Stomach smooth muscle (tissue), 2 donors: ENCODE data around the gene FNDC5.

ENCODE experiments used
- H3K27ac ChIP-seq: one replicate; pipeline ENCODE4 v1.7.0; 2013; ENCODE audit warnings: mild to moderate bottlenecking, low read length, inconsistent platforms
- H3K27me3 ChIP-seq, 2 donors: one replicate each; pipeline ENCODE4 v1.7.0; 2013; ENCODE audit warnings: low read length in 2 of 2; ENCODE audit not compliant: insufficient read depth in 2 of 2, control insufficient read depth in 1 of 2
- H3K36me3 ChIP-seq, 2 donors: one replicate each; pipeline ENCODE4 v1.7.0; 2013; ENCODE audit warnings: low read length in 2 of 2; ENCODE audit not compliant: control insufficient read depth in 2 of 2, insufficient read depth in 2 of 2
- H3K4me1 ChIP-seq: one replicate; pipeline ENCODE4 v1.7.0; 2013; ENCODE audit warnings: low read length; ENCODE audit not compliant: control insufficient read depth, insufficient read depth
- H3K4me3 ChIP-seq, 2 donors: one replicate each; pipeline ENCODE4 v1.7.0; 2013; ENCODE audit warnings: low read length in 2 of 2
- H3K9ac ChIP-seq, 2 donors: one replicate each; pipeline ENCODE4 v1.7.0; 2013; ENCODE audit warnings: low read length in 2 of 2, mild to moderate bottlenecking in 1 of 2
- H3K9me3 ChIP-seq, 2 donors: one replicate each; pipeline ENCODE4 v1.7.0; 2013; ENCODE audit warnings: low read length in 2 of 2; ENCODE audit not compliant: control insufficient read depth in 2 of 2
- donor health status: healthy.
- donor health status: Pancreatic carcinoma.

The FNDC5 gene

DNA sequence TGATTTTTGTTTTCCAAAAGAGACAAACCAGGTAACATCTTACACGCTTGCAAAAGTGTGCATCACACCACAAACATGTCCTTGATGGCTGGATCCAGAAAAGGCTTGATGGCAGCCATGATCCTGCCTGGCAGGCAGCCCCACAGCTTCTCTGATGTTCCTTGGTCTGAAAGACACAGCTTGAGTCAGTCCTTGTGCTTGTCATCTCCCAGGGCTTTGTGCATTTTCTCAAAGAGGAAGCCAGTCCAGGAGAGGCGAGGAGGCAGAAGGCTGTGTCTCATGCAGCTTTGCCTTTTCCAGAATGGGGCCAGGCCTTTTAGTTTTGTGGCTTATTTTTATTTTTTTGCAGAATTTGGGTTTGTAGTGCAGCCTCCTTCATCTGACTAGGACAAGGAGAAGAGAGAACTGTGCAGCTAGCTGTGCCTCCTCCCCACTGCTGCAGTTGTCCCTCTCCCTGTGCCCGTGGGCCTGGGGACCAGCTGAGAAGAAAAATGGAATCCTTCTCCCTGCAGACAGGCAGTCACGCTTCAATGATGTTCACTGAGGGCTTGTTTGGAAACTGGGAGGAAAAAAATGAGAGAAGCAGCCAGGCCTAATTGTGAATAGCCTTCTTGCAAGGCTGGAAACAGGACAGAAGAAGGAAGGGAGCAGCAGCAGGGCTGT is 7.4 kb downstream of the FNDC5 start:
- Histone ChIP-seq H3K27me3 (no peaks in the 10 kb centered on the region), H3K4me1 (peaks cover 17% of the 10 kb centered on the region), H3K4me3 (no peak overlapping the region), H3K27ac (no peak overlapping the region), H3K36me3 (peaks cover 3 to 18% of the 10 kb centered on the region in 2 donors), H3K9ac (no peak overlapping the region), H3K9me3 (no peaks in the 10 kb centered on the region)

DNA sequence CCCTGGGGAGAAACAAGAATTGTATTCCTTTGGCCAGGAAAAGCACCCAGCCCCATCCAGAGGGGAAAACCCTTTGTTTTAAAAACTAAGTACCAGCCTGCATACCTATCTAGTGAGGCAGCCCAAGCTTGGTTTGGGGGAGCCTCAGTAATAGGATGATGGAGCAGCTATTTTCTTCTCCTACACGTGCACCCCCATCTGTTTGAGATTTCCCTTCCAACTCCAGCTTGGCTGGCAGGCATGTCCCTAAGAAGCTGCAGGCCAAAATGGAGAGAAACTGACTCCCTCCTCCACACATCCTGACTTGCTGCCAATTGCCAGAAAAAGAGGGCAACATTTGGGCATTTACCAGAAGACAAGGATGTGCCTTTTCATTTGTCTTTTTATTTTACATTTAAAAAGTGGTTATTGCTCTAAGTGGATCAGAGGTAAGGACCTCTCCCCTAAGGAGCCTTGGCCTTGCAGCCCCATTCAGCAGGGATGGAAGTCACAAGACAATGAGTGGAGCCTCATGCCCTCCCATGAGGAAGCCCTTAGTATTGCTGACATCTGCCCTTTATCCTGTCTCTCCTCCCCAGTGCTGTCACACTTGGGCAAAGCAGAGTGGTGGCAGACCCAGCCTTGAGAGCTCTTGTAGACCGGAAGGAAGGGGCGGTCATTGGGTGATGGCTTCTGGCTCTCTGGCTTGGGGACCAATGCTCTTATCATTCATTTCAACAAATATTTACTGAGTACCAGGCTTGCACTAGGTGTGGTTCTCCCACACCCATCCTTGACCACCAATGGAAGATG is 8.6 kb downstream of the FNDC5 start:
- no peaks in the 10 kb centered on the region for H3K9me3 ChIP-seq
- H3K27me3 ChIP-seq: no peaks in the 10 kb centered on the region
- H3K36me3 ChIP-seq: peaks cover 3 to 22% of the 10 kb centered on the region in 2 donors
- no peak overlapping the region for H3K9ac ChIP-seq
- H3K4me3 ChIP-seq: no peak overlapping the region
- no peak overlapping the region for H3K27ac ChIP-seq
- H3K4me1 ChIP-seq: peaks cover 17% of the 10 kb centered on the region

DNA sequence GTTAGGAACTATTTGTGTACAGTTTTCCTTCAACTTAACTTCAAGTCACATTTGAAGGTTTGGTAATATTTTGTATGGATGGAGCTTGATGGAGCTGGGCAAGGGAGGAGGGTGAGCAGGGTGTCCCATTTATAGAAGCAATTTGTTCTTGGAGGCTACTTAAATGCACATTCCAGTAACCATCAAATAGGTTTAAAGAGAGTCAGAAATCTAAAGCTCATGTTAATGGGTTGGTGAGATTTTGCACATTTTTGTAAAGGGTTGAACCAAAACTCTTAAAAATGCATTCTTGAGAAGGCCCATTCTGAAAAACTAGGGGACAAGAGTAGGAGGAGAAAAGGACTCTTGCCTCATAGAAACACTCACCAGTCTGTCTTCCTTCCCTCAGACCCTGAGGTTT is 10.1 kb downstream of the FNDC5 start:
- no peaks in the 10 kb centered on the region for H3K9me3 ChIP-seq
- no peak overlapping the region for H3K9ac ChIP-seq
- peaks cover 15 to 25% of the 10 kb centered on the region in 2 donors for H3K36me3 ChIP-seq
- no peaks in the 10 kb centered on the region for H3K27me3 ChIP-seq
- peaks cover 14% of the 10 kb centered on the region for H3K4me1 ChIP-seq
- H3K4me3 ChIP-seq: no peak overlapping the region
- no peak overlapping the region for H3K27ac ChIP-seq

DNA sequence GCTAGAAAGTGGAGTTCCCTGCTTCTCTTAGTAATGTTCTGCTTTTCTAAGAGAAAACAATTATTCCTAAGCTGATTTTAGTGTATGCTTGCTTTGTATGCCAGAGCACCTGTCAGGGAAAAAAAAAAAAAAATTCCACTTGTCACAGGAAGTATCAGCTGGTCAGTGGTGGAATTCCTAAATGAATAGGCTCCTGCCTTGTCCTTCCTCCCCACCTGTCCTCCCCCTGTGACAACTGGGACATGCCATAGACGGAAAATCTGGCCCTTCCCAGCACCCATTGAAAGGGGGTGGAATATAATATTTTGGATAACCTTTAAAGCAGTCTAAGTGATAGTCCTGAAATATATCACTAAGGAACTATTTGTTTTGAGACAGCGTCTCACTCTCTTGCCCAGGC is 10.8 kb downstream of the FNDC5 start:
- Histone ChIP-seq H3K36me3 (peaks cover 15 to 25% of the 10 kb centered on the region in 2 donors), H3K9me3 (no peaks in the 10 kb centered on the region), H3K27me3 (no peaks in the 10 kb centered on the region), H3K9ac (no peak overlapping the region), H3K4me3 (no peak overlapping the region), H3K27ac (no peak overlapping the region), H3K4me1 (peaks cover 13% of the 10 kb centered on the region)

DNA sequence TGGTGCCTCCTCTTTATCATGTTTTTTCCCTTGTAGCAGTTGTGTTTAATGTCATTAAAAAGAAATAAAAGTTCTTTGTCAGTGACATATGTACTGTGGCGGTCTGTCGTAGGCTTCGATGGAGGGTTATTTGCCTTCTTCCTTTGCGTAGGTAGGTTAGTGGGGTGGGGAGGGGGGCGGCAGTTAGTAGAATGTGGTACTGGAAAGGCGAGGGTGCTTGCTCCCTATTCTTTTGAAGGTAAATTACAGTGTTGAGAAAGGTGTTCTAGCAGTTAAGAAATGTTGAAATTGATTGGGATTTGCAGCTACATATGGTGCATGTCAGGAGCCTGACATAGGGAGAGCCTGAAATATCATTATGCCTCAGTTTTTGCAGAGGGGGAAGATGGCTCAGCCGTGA is 11.9 kb downstream of the FNDC5 start:
- no peaks in the 10 kb centered on the region for H3K9me3 ChIP-seq
- H3K27ac ChIP-seq: no peak overlapping the region
- no peak overlapping the region for H3K9ac ChIP-seq
- H3K36me3 ChIP-seq: peaks cover 19 to 32% of the 10 kb centered on the region in 2 donors
- H3K4me1 ChIP-seq: peaks cover 10% of the 10 kb centered on the region
- no peak overlapping the region for H3K4me3 ChIP-seq
- no peaks in the 10 kb centered on the region for H3K27me3 ChIP-seq

DNA sequence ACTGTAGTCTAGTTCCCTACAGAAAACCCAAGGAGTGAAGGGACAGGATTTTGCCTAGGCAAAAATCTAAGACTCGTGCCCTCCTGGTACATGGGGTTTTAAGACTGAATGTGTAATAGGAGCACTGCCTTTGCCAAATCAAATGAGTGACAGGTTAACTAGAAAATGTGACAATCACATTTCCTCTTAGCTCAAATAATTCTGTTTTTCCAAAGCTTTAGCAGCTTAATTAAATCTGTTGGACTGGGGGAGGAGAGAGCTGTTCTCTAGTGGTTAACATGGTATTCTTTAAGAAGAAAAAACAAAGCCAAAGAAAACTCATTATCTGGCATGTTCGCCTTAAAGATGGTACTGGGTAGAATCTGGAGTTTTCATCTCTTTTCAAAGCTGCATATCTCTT is 12.6 kb downstream of the FNDC5 start:
- Histone ChIP-seq H3K4me3 (no peak overlapping the region), H3K27ac (no peak overlapping the region), H3K4me1 (peaks cover 10% of the 10 kb centered on the region), H3K9me3 (no peaks in the 10 kb centered on the region), H3K36me3 (peaks cover 19 to 32% of the 10 kb centered on the region in 2 donors), H3K9ac (no peak overlapping the region), H3K27me3 (no peaks in the 10 kb centered on the region)

DNA sequence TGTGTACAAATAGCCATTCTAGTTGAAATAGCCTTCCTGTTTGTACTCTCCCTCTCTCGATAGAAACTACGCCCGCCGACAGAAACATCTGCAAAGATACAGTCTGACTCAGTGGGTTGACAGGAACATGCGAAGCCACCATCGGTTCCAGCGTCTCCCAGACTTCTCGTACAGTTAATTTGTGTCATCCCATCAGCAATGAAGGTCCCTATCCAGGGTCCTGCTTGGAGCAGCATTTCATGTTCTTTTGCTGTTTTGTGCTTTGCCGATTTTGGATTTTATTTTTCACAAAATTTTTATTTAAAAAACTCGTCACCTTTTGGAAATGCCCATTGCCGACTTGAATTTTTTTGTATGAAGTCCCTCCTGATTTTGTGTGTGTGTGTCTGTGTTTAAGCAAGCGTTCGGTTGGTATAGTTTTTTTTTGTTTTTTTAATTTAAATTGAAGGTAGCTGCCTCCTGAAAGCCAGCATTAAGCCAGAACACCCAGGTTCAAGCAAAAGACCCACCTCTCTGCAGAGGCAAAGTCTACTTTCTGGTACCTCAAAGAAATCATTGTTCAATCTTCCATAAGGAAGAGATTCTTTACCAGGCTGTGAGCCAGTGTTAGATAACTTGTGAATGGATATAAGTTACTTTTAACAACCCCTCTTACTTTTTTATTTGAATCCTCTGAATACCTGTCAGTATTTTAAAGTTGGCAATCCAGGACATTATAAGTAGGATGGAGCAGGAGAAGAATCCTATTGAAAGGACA is 14.7 kb downstream of the FNDC5 start:
- no peaks in the 10 kb centered on the region for H3K9me3 ChIP-seq
- H3K27ac ChIP-seq: no peak overlapping the region
- H3K36me3 ChIP-seq: peaks cover 21 to 29% of the 10 kb centered on the region in 2 donors
- H3K9ac ChIP-seq: no peak overlapping the region
- no peaks in the 10 kb centered on the region for H3K27me3 ChIP-seq
- H3K4me1 ChIP-seq: no peaks in the 10 kb centered on the region
- no peak overlapping the region for H3K4me3 ChIP-seq

DNA sequence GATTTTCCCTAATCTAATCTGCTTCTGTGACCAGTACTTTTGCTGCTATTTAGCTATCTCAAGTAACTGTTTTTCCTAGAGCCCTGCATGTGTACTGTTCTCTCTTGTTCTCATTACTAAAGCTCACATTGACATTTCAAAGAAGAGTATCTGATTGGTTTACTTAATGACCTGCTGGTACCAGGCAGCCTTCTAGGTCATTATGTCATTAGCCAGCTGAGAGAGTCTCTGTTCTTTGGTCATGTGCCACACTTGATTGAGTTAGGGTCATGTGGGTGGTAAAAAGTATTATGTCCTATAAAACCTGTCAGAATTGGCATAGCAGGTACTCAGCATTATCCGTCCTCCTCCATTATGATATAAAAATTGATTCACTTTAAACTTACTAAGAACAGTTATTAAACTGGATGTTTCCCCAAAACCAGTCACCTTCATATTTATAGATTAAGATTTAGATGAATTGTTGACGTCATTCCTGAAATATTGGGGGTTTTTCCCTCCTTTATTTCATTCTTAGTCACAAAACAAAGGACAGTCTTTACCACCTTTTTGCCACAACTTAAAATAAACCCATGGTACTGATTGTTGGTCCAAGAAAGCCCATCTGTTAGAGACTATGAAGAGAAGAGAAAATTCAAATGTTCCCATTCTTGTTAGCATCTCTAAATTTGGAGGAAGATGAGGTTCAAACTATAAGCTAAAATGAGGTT is 22.2 kb downstream of the FNDC5 start:
- H3K9me3 ChIP-seq: no peaks in the 10 kb centered on the region
- H3K4me3 ChIP-seq: no peak overlapping the region
- H3K36me3 ChIP-seq: peaks cover 4 to 9% of the 10 kb centered on the region in 2 donors
- no peak overlapping the region for H3K27ac ChIP-seq
- no peaks in the 10 kb centered on the region for H3K4me1 ChIP-seq
- H3K9ac ChIP-seq: no peak overlapping the region
- no peaks in the 10 kb centered on the region for H3K27me3 ChIP-seq

DNA sequence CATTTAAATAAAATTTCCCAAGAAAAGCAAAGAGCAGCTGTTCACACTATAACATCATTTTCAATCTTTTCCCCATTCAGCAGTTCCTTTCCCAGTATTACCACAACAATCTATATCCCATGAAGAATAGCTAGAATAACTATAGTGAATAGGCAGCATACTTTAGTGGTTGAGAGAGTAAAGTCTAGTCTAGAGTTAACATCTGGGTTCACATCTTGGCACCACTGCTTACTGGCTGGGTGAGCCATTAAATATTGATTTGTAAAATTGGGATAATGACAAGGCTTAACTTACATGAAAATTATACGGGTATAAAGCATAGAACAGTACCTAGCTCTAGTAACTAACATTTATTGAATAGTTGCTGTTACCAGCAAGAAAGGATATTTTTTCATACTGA is 38.8 kb downstream of the FNDC5 start:
- H3K4me1 ChIP-seq: no peaks in the 10 kb centered on the region
- H3K27me3 ChIP-seq: no peaks in the 10 kb centered on the region
- H3K36me3 ChIP-seq: peaks cover 26 to 52% of the 10 kb centered on the region in 2 donors
- no peak overlapping the region for H3K4me3 ChIP-seq
- H3K27ac ChIP-seq: no peak overlapping the region
- H3K9ac ChIP-seq: no peak overlapping the region
- H3K9me3 ChIP-seq: no peaks in the 10 kb centered on the region

DNA sequence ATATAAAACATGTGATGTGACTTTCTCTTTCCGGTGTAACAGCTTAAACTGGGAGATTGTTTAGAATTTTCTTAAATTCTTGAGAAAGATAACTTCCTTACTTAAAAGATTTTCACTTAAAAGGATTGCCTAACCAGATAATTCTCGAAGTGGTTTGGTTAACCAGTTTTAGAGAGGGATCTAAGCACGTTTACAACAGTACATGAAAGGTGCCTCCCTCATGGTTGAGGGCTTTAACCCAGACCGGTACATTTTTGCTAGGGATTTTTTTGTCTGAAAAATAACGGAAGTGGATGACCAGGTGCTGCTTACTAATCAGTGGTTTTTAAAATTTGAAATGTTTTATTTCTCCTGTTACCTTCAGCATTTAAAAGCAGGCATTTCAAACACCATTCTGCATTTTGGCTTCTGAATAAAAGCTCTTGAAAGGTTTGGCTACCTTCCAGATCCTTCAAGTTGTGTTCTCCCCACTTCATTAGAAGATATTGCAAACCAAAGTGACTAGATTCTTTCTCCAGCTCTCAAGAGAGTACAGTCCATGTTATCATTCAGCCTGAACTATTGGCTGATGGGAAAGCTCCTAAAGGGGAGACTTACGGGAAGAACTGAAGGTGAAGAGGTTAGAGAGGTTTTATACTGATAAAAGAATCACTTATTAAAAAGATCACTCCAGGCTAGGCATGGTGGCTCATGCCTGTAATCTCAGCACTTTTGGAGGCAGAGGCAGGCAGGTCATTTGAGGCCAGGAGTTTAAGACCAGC is 40.4 kb downstream of the FNDC5 start:
- H3K4me3 ChIP-seq: no peak overlapping the region
- H3K36me3 ChIP-seq: peaks cover 36 to 61% of the 10 kb centered on the region in 2 donors
- H3K9ac ChIP-seq: no peak overlapping the region
- no peak overlapping the region for H3K27ac ChIP-seq
- H3K27me3 ChIP-seq: no peaks in the 10 kb centered on the region
- no peaks in the 10 kb centered on the region for H3K9me3 ChIP-seq
- H3K4me1 ChIP-seq: no peaks in the 10 kb centered on the region
